ENCODE measurements around the gene SCN7A.

Gene SCN7A

GRCh38 chr2:166439078-166439477, 55.0 kb downstream of the SCN7A start:
- Histone ChIP-seq H3F3A (ENCODE audit: insufficient read depth, low read length) (no peaks in the 10 kb centered on the region), H3K27me3 (replicated peaks; ENCODE audit: insufficient read depth, low read length) (no peaks in the 10 kb centered on the region), H4K20me1 (ENCODE audit: insufficient read depth, low read length) (no peaks in the 10 kb centered on the region), H3K79me2 (ENCODE audit: low read length) (no peaks in the 10 kb centered on the region), H3K9me3 (replicated peaks; ENCODE audit: insufficient read depth, low read length) (no peaks in the 10 kb centered on the region), H2AFZ (ENCODE audit: low read length) (no peak overlapping the region), H3K36me3 (replicated peaks; ENCODE audit: insufficient read depth, low read length) (no peaks in the 10 kb centered on the region), H3K4me1 (ENCODE audit: low read length) (no peaks in the 10 kb centered on the region), H3K4me3 (ENCODE audit: low read length) (no peak overlapping the region), H3K9ac (ENCODE audit: low read length) (no peak overlapping the region), H3K27ac (ENCODE audit: low read length) (no peak overlapping the region), H3K4me2 (ENCODE audit: low read depth, low read length) (no peak overlapping the region), H3K9me2 (replicated peaks; ENCODE audit: insufficient read depth, low read length) (no peaks in the 10 kb centered on the region)
- no peak for TF ChIP-seq EZH2 (optimal IDR thresholded peaks at IDR 0.05; ENCODE audit: low read depth, low read length)
- TF ChIP-seq CTCF (IDR thresholded peaks at IDR 0.05; ENCODE audit: low read length): no peak
- no peak for TF ChIP-seq EZH2phosphoT487 (IDR thresholded peaks at IDR 0.05; ENCODE audit: low read length)
- no peak for DNase-seq

DNA sequence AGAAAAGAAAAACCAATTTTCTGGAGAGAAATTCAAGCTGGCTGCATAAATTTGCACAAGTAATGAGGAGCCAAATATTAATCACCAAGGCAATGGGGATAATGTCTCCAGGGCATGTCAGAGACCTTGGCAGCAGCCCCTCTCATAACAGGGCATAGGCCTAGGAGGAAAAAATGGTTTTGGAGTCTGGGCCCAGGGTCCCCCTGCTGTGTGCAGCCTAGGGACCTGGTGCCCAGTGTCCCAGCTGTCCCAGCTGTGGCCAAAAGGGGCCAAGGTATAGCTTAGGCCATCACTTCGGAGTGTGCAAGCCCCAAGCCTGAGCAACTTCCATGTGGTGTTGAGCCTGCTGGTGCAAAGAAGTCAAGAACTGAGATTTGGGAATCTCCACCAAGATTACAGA, 57.1 kb downstream of the SCN7A start:
- Histone ChIP-seq H3K27me3 (replicated peaks; ENCODE audit: insufficient read depth, low read length) (no peaks in the 10 kb centered on the region), H3K9ac (ENCODE audit: low read length) (no peak overlapping the region), H3F3A (ENCODE audit: insufficient read depth, low read length) (no peaks in the 10 kb centered on the region), H3K9me2 (replicated peaks; ENCODE audit: insufficient read depth, low read length) (no peaks in the 10 kb centered on the region), H3K4me2 (ENCODE audit: low read depth, low read length) (no peak overlapping the region), H3K79me2 (ENCODE audit: low read length) (no peaks in the 10 kb centered on the region), H3K9me3 (replicated peaks; ENCODE audit: insufficient read depth, low read length) (no peaks in the 10 kb centered on the region), H2AFZ (ENCODE audit: low read length) (no peak overlapping the region), H3K4me1 (ENCODE audit: low read length) (no peaks in the 10 kb centered on the region), H4K20me1 (ENCODE audit: insufficient read depth, low read length) (no peaks in the 10 kb centered on the region), H3K4me3 (ENCODE audit: low read length) (no peak overlapping the region), H3K27ac (ENCODE audit: low read length) (no peak overlapping the region), H3K36me3 (replicated peaks; ENCODE audit: insufficient read depth, low read length) (no peaks in the 10 kb centered on the region)
- DNase-seq: no peak
- TF ChIP-seq CTCF (IDR thresholded peaks at IDR 0.05; ENCODE audit: low read length): no peak
- no peak for TF ChIP-seq EZH2phosphoT487 (IDR thresholded peaks at IDR 0.05; ENCODE audit: low read length)
- no peak for TF ChIP-seq EZH2 (optimal IDR thresholded peaks at IDR 0.05; ENCODE audit: low read depth, low read length)

DNA sequence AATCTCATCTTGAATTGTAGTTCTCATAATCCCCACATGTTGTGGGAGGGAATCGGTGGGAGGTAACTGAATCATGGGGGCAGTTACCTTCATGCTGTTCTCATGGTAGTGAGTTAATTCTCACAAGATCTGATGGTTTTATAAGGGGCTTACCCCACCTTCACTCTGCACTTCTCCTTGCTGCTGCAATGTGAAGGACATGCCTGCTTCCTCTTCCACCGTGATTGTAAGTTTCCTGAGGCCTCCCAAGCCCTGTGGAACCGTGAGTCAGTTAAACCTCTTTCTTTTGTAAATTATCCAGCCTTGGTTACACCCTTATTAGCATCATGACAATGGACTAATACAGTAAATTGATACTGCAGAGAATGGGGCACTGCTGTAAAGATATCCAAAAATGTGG, 57.9 kb downstream of the SCN7A start:
- TF ChIP-seq EZH2 (optimal IDR thresholded peaks at IDR 0.05; ENCODE audit: low read depth, low read length): no peak
- no peak for TF ChIP-seq EZH2phosphoT487 (IDR thresholded peaks at IDR 0.05; ENCODE audit: low read length)
- TF ChIP-seq CTCF (IDR thresholded peaks at IDR 0.05; ENCODE audit: low read length): no peak
- H3K9me3 ChIP-seq (replicated peaks; ENCODE audit: insufficient read depth, low read length): no peaks in the 10 kb centered on the region
- no peaks in the 10 kb centered on the region for H3K79me2 ChIP-seq (ENCODE audit: low read length)
- no peak overlapping the region for H2AFZ ChIP-seq (ENCODE audit: low read length)
- no peaks in the 10 kb centered on the region for H3K4me1 ChIP-seq (ENCODE audit: low read length)
- no peak overlapping the region for H3K9ac ChIP-seq (ENCODE audit: low read length)
- H3K4me2 ChIP-seq (ENCODE audit: low read depth, low read length): no peak overlapping the region
- no peaks in the 10 kb centered on the region for H3K9me2 ChIP-seq (replicated peaks; ENCODE audit: insufficient read depth, low read length)
- no peak overlapping the region for H3K4me3 ChIP-seq (ENCODE audit: low read length)
- H3K36me3 ChIP-seq (replicated peaks; ENCODE audit: insufficient read depth, low read length): no peaks in the 10 kb centered on the region
- no peaks in the 10 kb centered on the region for H3F3A ChIP-seq (ENCODE audit: insufficient read depth, low read length)
- no peaks in the 10 kb centered on the region for H3K27me3 ChIP-seq (replicated peaks; ENCODE audit: insufficient read depth, low read length)
- H3K27ac ChIP-seq (ENCODE audit: low read length): no peak overlapping the region
- no peak for DNase-seq
- no peaks in the 10 kb centered on the region for H4K20me1 ChIP-seq (ENCODE audit: insufficient read depth, low read length)

All from MM.1S (cell line).